HL-60 (cell line): ENCODE measurements around the gene CCDC85B.

Experiments
- TF ChIP-seq, protein P1 (sequence below): IDR thresholded peaks from one replicate; pipeline ENCODE4 v1.5.1; 2011; ENCODE audit warnings: low read length, control low read depth, inconsistent platforms; ENCODE audit not compliant: insufficient read depth
- TF ChIP-seq, protein P2 (sequence below): IDR thresholded peaks from 2 replicates; pipeline ENCODE4 v1.6.1; 2012; ENCODE audit warnings: low read depth; ENCODE audit not compliant: insufficient replicate concordance

DNA sequence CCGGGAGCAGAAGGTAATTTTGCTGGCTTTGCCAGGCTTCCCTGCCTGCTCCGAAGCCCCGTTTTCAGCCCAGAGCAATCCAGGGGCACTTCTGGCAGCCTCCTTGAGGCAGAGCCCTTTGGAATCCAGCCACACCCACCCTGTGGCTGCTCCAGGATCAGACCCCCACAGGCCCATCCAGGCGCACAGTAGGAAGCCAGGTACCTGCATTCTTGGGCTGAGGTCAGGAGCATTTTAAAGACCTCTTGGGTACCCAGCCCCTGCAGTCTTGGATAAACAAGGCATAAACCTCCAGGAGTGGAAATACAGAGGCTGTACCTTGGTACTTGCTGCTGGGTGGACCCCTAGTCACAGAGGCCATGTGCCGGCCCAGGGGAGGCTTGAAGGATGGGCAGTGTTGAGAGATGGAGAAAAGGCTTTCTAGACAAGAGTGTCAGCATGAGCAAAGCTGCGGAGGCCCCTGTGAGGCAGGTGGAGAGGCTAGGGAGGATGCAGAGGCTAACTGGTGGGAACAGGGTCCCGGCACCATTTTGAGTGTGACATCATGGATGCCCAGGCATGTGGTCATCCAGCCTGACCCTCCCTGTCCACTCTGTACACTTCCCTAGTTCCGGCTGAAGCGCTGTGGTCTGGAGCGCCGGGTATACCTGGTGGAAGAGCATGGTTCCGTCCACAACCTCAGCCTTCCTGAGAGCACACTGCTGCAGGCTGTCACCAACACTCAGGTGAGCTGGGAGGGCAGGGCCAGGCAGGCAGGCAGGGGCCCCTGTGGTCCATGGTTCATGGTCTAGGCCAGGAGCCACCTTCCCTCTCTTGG lies 26.4 kb upstream of the CCDC85B start:
- TF ChIP-seq, protein P1, sequence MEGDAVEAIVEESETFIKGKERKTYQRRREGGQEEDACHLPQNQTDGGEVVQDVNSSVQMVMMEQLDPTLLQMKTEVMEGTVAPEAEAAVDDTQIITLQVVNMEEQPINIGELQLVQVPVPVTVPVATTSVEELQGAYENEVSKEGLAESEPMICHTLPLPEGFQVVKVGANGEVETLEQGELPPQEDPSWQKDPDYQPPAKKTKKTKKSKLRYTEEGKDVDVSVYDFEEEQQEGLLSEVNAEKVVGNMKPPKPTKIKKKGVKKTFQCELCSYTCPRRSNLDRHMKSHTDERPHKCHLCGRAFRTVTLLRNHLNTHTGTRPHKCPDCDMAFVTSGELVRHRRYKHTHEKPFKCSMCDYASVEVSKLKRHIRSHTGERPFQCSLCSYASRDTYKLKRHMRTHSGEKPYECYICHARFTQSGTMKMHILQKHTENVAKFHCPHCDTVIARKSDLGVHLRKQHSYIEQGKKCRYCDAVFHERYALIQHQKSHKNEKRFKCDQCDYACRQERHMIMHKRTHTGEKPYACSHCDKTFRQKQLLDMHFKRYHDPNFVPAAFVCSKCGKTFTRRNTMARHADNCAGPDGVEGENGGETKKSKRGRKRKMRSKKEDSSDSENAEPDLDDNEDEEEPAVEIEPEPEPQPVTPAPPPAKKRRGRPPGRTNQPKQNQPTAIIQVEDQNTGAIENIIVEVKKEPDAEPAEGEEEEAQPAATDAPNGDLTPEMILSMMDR = no peak
- TF ChIP-seq, protein P2, sequence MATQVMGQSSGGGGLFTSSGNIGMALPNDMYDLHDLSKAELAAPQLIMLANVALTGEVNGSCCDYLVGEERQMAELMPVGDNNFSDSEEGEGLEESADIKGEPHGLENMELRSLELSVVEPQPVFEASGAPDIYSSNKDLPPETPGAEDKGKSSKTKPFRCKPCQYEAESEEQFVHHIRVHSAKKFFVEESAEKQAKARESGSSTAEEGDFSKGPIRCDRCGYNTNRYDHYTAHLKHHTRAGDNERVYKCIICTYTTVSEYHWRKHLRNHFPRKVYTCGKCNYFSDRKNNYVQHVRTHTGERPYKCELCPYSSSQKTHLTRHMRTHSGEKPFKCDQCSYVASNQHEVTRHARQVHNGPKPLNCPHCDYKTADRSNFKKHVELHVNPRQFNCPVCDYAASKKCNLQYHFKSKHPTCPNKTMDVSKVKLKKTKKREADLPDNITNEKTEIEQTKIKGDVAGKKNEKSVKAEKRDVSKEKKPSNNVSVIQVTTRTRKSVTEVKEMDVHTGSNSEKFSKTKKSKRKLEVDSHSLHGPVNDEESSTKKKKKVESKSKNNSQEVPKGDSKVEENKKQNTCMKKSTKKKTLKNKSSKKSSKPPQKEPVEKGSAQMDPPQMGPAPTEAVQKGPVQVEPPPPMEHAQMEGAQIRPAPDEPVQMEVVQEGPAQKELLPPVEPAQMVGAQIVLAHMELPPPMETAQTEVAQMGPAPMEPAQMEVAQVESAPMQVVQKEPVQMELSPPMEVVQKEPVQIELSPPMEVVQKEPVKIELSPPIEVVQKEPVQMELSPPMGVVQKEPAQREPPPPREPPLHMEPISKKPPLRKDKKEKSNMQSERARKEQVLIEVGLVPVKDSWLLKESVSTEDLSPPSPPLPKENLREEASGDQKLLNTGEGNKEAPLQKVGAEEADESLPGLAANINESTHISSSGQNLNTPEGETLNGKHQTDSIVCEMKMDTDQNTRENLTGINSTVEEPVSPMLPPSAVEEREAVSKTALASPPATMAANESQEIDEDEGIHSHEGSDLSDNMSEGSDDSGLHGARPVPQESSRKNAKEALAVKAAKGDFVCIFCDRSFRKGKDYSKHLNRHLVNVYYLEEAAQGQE = no peak
